NB4 (cell line): Measurements from ENCODE around the gene CTNNA3.

ENCODE experiments used
- DNase-seq: peaks from one replicate; pipeline ENCODE4 v3.0.0; 2010; ENCODE audit warnings: low read depth
- H3K4me3 ChIP-seq: one replicate; pipeline ENCODE4 v1.5.1; 2011; ENCODE audit warnings: mild to moderate bottlenecking, low read depth, low read length, moderate library complexity
- CTCF ChIP-seq: IDR thresholded peaks from one replicate; pipeline ENCODE4 v1.5.1; 2012; ENCODE audit warnings: low read depth, low read length
- MAX ChIP-seq: IDR thresholded peaks from 2 replicates; pipeline ENCODE4 v1.6.1; 2011; ENCODE audit warnings: low read depth, low read length
- MYC ChIP-seq: IDR thresholded peaks from 2 replicates; pipeline ENCODE4 v1.6.1; 2011; ENCODE audit warnings: low read depth, low read length
- POLR2A ChIP-seq: IDR thresholded peaks from 2 replicates; pipeline ENCODE4 v1.6.1; 2011; ENCODE audit warnings: mild to moderate bottlenecking; ENCODE audit not compliant: insufficient read length; ENCODE audit errors: extremely low read depth

CTNNA3 gene

GRCh38 chr10:66877361-66877760 is 818.6 kb downstream of the CTNNA3 start:
- no peak overlapping the region for H3K4me3 ChIP-seq
- DNase-seq, result no peak
- TF ChIP-seq CTCF (no peak), MAX (no peak), MYC (no peak)

- DNase-seq, result no peak
- H3K4me3 ChIP-seq, result no peak overlapping the region
- no peak for TF ChIP-seq MYC
- TF ChIP-seq CTCF, result no peak
Measured at GRCh38 chr10:66869635-66870034, 826.4 kb downstream of the CTNNA3 start.

- H3K4me3 ChIP-seq, result no peak overlapping the region
- TF ChIP-seq CTCF (no peak), MAX (no peak), MYC (no peak), POLR2A (no peak)
- no peak for DNase-seq
Measured at GRCh38 chr10:66862687-66863258, 833.2 kb downstream of the CTNNA3 start.

- no peak overlapping the region for H3K4me3 ChIP-seq
- no peak for DNase-seq
- TF ChIP-seq MYC (no peak), MAX (no peak), POLR2A (no peak), CTCF (no peak)
Measured at GRCh38 chr10:66860376-66860945, 835.5 kb downstream of the CTNNA3 start.

- H3K4me3 ChIP-seq, result no peak overlapping the region
- DNase-seq, result no peak
- TF ChIP-seq POLR2A (no peak), CTCF (no peak), MYC (no peak), MAX (no peak)
Measured at GRCh38 chr10:66852811-66853210, 843.2 kb downstream of the CTNNA3 start.

- TF ChIP-seq CTCF, result no peak
- no peak for TF ChIP-seq MAX
- no peak for TF ChIP-seq MYC
- no peak for TF ChIP-seq POLR2A
- DNase-seq, result no peak
- H3K4me3 ChIP-seq, result no peak overlapping the region
Measured at GRCh38 chr10:66848856-66849255, 847.1 kb downstream of the CTNNA3 start.
